Temporal lobe (tissue), 2 donors: ENCODE results near the gene PTPN18. TPM values are rescaled to one million over a fixed set of nuclear protein-coding genes. Genes with fewer than 3 reads are reported as not detected.

Source experiments
- small RNA-seq: library from RNA; depleted of rRNA; stranded (forward); fragments of <200 nt; gene quantifications from one replicate; pipeline ENCODE3, GENCODE V24; 2014; ENCODE audit warnings: low replicate concordance
- total RNA-seq: library from RNA; depleted of rRNA; stranded (reverse); fragments of >200 nt; gene quantifications from one replicate; pipeline ENCODE4 v1.2.3, GENCODE V29; 2014

Gene PTPN18
- total RNA-seq, 1 donor from 2014 or later, result 16.2 TPM

Small RNA genes lying within 50 kb of the gene (small RNA-seq; reads per million reads assigned to genes)
- gene AC132479.1, result not detected

Other genes starting within 250 kb of the PTPN18 start
- gene POTEF, start 226.8 kb upstream of the PTPN18 start, total RNA-seq, result not detected
- 4.7 TPM for gene CCDC74B, start 210.9 kb upstream of the PTPN18 start, total RNA-seq
- gene SMPD4, start 174.5 kb upstream of the PTPN18 start, total RNA-seq, result 16.5 TPM
- gene MZT2B, start 173.8 kb upstream of the PTPN18 start, total RNA-seq, result 93.4 TPM
- gene TUBA3E, start 157.6 kb upstream of the PTPN18 start, total RNA-seq, result not detected
- gene IMP4, start 13.2 kb upstream of the PTPN18 start, total RNA-seq, result 37.1 TPM
- gene POTEI, start 153.3 kb downstream of the PTPN18 start, total RNA-seq, result under 0.01 TPM
- not detected for gene CFC1B, start 165.2 kb downstream of the PTPN18 start, total RNA-seq
- 0.49 TPM for gene CFC1, start 243.5 kb downstream of the PTPN18 start, total RNA-seq